H1 (cell line): ENCODE data around the gene ZNF408. TPM values are rescaled to one million over a fixed set of nuclear protein-coding genes. Genes with fewer than 3 reads are reported as not detected.

Source experiments
- CTCF ChIA-PET: fragments of 300-600 bp; sonication (Branson Sonifier 250); formaldehyde crosslinking; loops from one replicate; lab custom pipeline; 2021; ENCODE audit not compliant: partially characterized antibody; lab: Charles Lee
- POLR2A ChIA-PET: fragments of 300-600 bp; sonication (Branson Sonifier 250); formaldehyde crosslinking; loops from one replicate; lab custom pipeline; 2021; ENCODE audit warnings: inconsistent platforms; ENCODE audit not compliant: partially characterized antibody; lab: Charles Lee
- DNase-seq, 2 experiments: peaks; one replicate each; pipeline versions ENCODE4 v3.0.0 to v3.0.0-alpha.2; 2010 to 2022; ENCODE audit warnings: low spot score in 2 of 2, low read depth in 1 of 2, mixed read lengths in 1 of 2
- FAIRE-seq: peaks from 2 replicates; lab custom pipeline; 2011; peaks lifted over from hg19 to GRCh38; lab: Jason Lieb, UNC
- H2AFZ ChIP-seq: 2 replicates; pipeline ENCODE4 v1.8.1; 2012; ENCODE audit warnings: low read length, inconsistent platforms
- H2AK5ac ChIP-seq: 2 replicates; pipeline ENCODE4 v1.6.1; 2013; ENCODE audit warnings: low read depth, low read length
- H2BK120ac ChIP-seq: replicated peaks from 2 replicates; pipeline ENCODE3; 2013; ENCODE audit warnings: low read depth, low read length, inconsistent platforms
- H2BK12ac ChIP-seq: 2 replicates; pipeline ENCODE4 v1.6.1; 2013; ENCODE audit warnings: low read depth, low read length
- H2BK15ac ChIP-seq: 2 replicates; pipeline ENCODE4 v1.6.1; 2013; ENCODE audit warnings: low read length
- H2BK20ac ChIP-seq: 2 replicates; pipeline ENCODE4 v1.6.1; 2013; ENCODE audit warnings: low read length
- H2BK5ac ChIP-seq: 2 replicates; pipeline ENCODE4 v1.6.1; 2013; ENCODE audit warnings: low read depth, low read length
- H3K14ac ChIP-seq: 2 replicates; pipeline ENCODE4 v1.6.1; 2013; ENCODE audit warnings: inconsistent platforms; ENCODE audit not compliant: insufficient read length
- H3K18ac ChIP-seq: 2 replicates; pipeline ENCODE4 v1.6.1; 2013; ENCODE audit warnings: low read length; ENCODE audit errors: extremely low read depth
- H3K23ac ChIP-seq: 2 replicates; pipeline ENCODE4 v1.6.1; 2013; ENCODE audit warnings: inconsistent platforms; ENCODE audit not compliant: insufficient read length
- H3K23me2 ChIP-seq: 2 replicates; pipeline ENCODE4 v1.6.1; 2013; ENCODE audit warnings: low read depth, low read length
- H3K27ac ChIP-seq: 2 replicates; pipeline ENCODE4 v1.6.1; 2011; ENCODE audit warnings: low read depth, low read length, inconsistent platforms
- H3K27me3 ChIP-seq, 4 experiments: replicated peaks in 1 of 4; 1 replicate in 1 of 4; 2 replicates in 3 of 4; pipeline versions ENCODE4 v1.6.1 to v1.8.1; 2011 to 2013; ENCODE audit warnings: low read length in 3 of 4, mild to moderate bottlenecking in 3 of 4, inconsistent platforms in 2 of 4, mixed read lengths in 2 of 4, moderate library complexity in 1 of 4; ENCODE audit not compliant: control insufficient read depth in 3 of 4, insufficient read depth in 3 of 4; ENCODE audit errors: extremely low read depth in 1 of 4
- H3K36me3 ChIP-seq, 4 experiments: 2 replicates each; pipeline versions ENCODE4 v1.6.1 to v1.8.1; 2011 to 2013; ENCODE audit warnings: mild to moderate bottlenecking in 4 of 4, low read length in 3 of 4, moderate library complexity in 2 of 4, control low read depth in 1 of 4, inconsistent platforms in 1 of 4; ENCODE audit not compliant: insufficient read depth in 4 of 4, control insufficient read depth in 2 of 4
- H3K4ac ChIP-seq: replicated peaks from 2 replicates; pipeline ENCODE3; 2013; ENCODE audit warnings: low read length, low read depth, mixed read lengths, inconsistent platforms; ENCODE audit not compliant: insufficient read length
- H3K4me1 ChIP-seq, 4 experiments: replicated peaks in 1 of 4; 1 replicate in 1 of 4; 2 replicates in 3 of 4; pipeline versions ENCODE4 v1.6.1 to v1.8.1; 2011 to 2013; ENCODE audit warnings: low read length in 3 of 4, inconsistent platforms in 2 of 4, mixed read lengths in 1 of 4; ENCODE audit not compliant: insufficient read depth in 4 of 4, control insufficient read depth in 3 of 4
- H3K4me2 ChIP-seq, 2 experiments: 2 replicates each; pipeline versions ENCODE4 v1.6.1 to v1.8.1; 2011 to 2013; ENCODE audit warnings: low read depth in 2 of 2, low read length in 2 of 2, control low read depth in 1 of 2, inconsistent platforms in 1 of 2, mild to moderate bottlenecking in 1 of 2; ENCODE audit not compliant: insufficient read depth in 1 of 2
- H3K4me3 ChIP-seq, 4 experiments: fragments of 200-600, 300-600 bp in 1 of 4; sonication (generic), shearing (Covaris generic), sonication (Bioruptor Twin) in 1 of 4; 2 replicates each; pipeline versions ENCODE4 v1.5.1 to v1.8.1; 2011 to 2016; ENCODE audit warnings: low read length in 4 of 4, low read depth in 3 of 4, control low read depth in 2 of 4, inconsistent platforms in 2 of 4, mild to moderate bottlenecking in 2 of 4, mixed read lengths in 1 of 4, moderate library complexity in 1 of 4; ENCODE audit not compliant: insufficient read depth in 2 of 4; ENCODE audit errors: extremely low read depth in 1 of 4
- H3K56ac ChIP-seq: replicated peaks from 2 replicates; pipeline ENCODE3; 2013; ENCODE audit warnings: low read depth, mild to moderate bottlenecking, mixed read lengths, low read length, inconsistent platforms; ENCODE audit not compliant: insufficient read length
- H3K79me1 ChIP-seq: 2 replicates; pipeline ENCODE4 v1.6.1; 2013; ENCODE audit warnings: low read depth, low read length, control low read depth
- H3K79me2 ChIP-seq, 2 experiments: 2 replicates each; pipeline versions ENCODE4 v1.6.1 to v1.8.1; 2012 to 2013; ENCODE audit warnings: low read length in 2 of 2, mild to moderate bottlenecking in 2 of 2, inconsistent platforms in 1 of 2; ENCODE audit not compliant: insufficient read depth in 2 of 2, control insufficient read depth in 1 of 2
- H3K9ac ChIP-seq, 4 experiments: replicated peaks in 1 of 4; 1 replicate in 1 of 4; 2 replicates in 3 of 4; pipeline versions ENCODE4 v1.6.1 to v1.8.1; 2011 to 2013; ENCODE audit warnings: low read depth in 3 of 4, low read length in 3 of 4, control low read depth in 2 of 4, mild to moderate bottlenecking in 2 of 4, moderate library complexity in 2 of 4, inconsistent platforms in 1 of 4; ENCODE audit errors: extremely low read depth in 1 of 4
- H3K9me3 ChIP-seq, 2 experiments: 2 replicates each; pipeline versions ENCODE4 v1.6.1 to v1.8.1; 2012 to 2013; ENCODE audit warnings: mild to moderate bottlenecking in 2 of 2, moderate library complexity in 2 of 2, control low read depth in 1 of 2, inconsistent platforms in 1 of 2, low read depth in 1 of 2, low read length in 1 of 2, mixed read lengths in 1 of 2; ENCODE audit not compliant: insufficient read depth in 2 of 2
- H4K20me1 ChIP-seq, 2 experiments: replicated peaks in 1 of 2; 2 replicates each; pipeline versions ENCODE3 to v1.8.1; 2011 to 2013; ENCODE audit warnings: inconsistent platforms in 2 of 2, low read length in 2 of 2, mild to moderate bottlenecking in 1 of 2; ENCODE audit not compliant: insufficient read depth in 2 of 2, control insufficient read depth in 1 of 2
- H4K5ac ChIP-seq: 2 replicates; pipeline ENCODE4 v1.6.1; 2013; ENCODE audit warnings: low read length, low read depth, mixed read lengths, inconsistent platforms; ENCODE audit not compliant: insufficient read length
- H4K8ac ChIP-seq: 2 replicates; pipeline ENCODE4 v1.8.0; 2013; ENCODE audit warnings: mild to moderate bottlenecking, moderate library complexity, low read length, inconsistent platforms; ENCODE audit not compliant: insufficient read depth; ENCODE audit errors: extremely low read depth
- H4K91ac ChIP-seq: replicated peaks from 2 replicates; pipeline ENCODE3; 2013; ENCODE audit warnings: low read length, mixed read lengths, inconsistent platforms; ENCODE audit not compliant: insufficient read length
- CHD1 ChIP-seq: IDR thresholded peaks from 2 replicates; pipeline ENCODE4 v1.6.1; 2012; ENCODE audit warnings: low read depth, low read length, improper control_type of control experiment
- RAD21 ChIP-seq, 2 experiments: IDR thresholded peaks in 1 of 2; conservative IDR thresholded peaks in 1 of 2; 2 replicates each; pipeline ENCODE4 v1.6.1; 2011; ENCODE audit warnings: low read depth in 2 of 2, low read length in 2 of 2, improper control_type of control experiment in 1 of 2, inconsistent platforms in 1 of 2, mild to moderate bottlenecking in 1 of 2, moderate library complexity in 1 of 2
- SP2 ChIP-seq: IDR thresholded peaks from 2 replicates; pipeline ENCODE4 v1.6.1; 2012; ENCODE audit warnings: mild to moderate bottlenecking, low read length, inconsistent platforms
- SUZ12 ChIP-seq: fragments of 200-600 bp; sonication (generic); IDR thresholded peaks from 2 replicates; pipeline ENCODE4 v1.6.1; 2012; ENCODE audit warnings: mild to moderate bottlenecking, inconsistent platforms, low read length, moderate library complexity, mixed read lengths
- WGBS, 2 experiments: shearing (Covaris generic) in 1 of 2; methylation state at CpG; one replicate each; pipeline versions ENCODE4 v1.1.6 to v1.1.7; 2013 to 2015; ENCODE audit warnings: low lambda C conversion rate in 2 of 2, mixed read lengths in 2 of 2, inconsistent platforms in 1 of 2, low coverage in 1 of 2, missing lambda C conversion rate in 1 of 2; ENCODE audit not compliant: insufficient replicate concordance in 2 of 2, insufficient coverage in 1 of 2, insufficient read length in 1 of 2; ENCODE audit errors: extremely low coverage in 1 of 2, missing lambda C conversion rate in 1 of 2; 5-methylcytosine and 5-hydroxymethylcytosine counted together
- polyA plus RNA-seq, 7 experiments: library from polyadenylated mRNA; depleted of rRNA in 3 of 7; stranded (reverse) in 5 of 7; unstranded in 2 of 7; fragments of >200 nt in 5 of 7; fragments of 200-250 nt in 2 of 7; gene quantifications; 1 replicate in 5 of 7; 2 replicates in 1 of 7; 4 replicates in 1 of 7; pipeline versions ENCODE4 v1.2.1 to v1.2.3, GENCODE V29; 2011 to 2013; ENCODE audit warnings: missing spikeins in 2 of 7, mixed read lengths in 2 of 7
- total RNA-seq: library from RNA; stranded (reverse); fragmentation: NEBNext Ultra II Directional; extraction: Animal tissue kit (Norgen Biotek cat#: 25700); gene quantifications from 2 replicates; pipeline ENCODE4 v1.2.1, GENCODE V29; 2021
- TF ChIP-seq, protein P1 (sequence below): IDR thresholded peaks from 2 replicates; pipeline ENCODE4 v1.6.1; 2012; ENCODE audit warnings: inconsistent platforms

The ZNF408 gene
- total and polyA plus RNA-seq, 2 of the 8 experiments (the other 6 are each of a cell fraction or from before 2014, with no cell fraction given): 10.7 to 11.0 TPM

GRCh38 chr11:46671958-46672315 is 28.9 kb upstream of the ZNF408 start:
- Histone ChIP-seq H3K79me2 (no peaks in the 10 kb centered on the region), H2BK5ac (no peak overlapping the region), H3K27ac (no peak overlapping the region), H2AFZ (no peak overlapping the region), H2BK15ac (no peak overlapping the region), H2BK20ac (no peak overlapping the region), H2BK12ac (no peak overlapping the region), H3K4me3 (no peak overlapping the region), H2AK5ac (no peak overlapping the region), H3K14ac (no peak overlapping the region), H3K79me1 (no peaks in the 10 kb centered on the region), H3K36me3 (peaks cover 14 to 43% (median 37%) of the 10 kb centered on the region in 4 experiments; a peak in 7 of 8 replicates), H4K5ac (no peak overlapping the region), H3K23me2 (no peaks in the 10 kb centered on the region), H4K91ac (no peak overlapping the region), H4K20me1 (peaks cover 1 to 2% of the 10 kb centered on the region in 2 experiments), H3K9ac (no peak overlapping the region), H3K56ac (no peak overlapping the region), H3K9me3 (no peaks in the 10 kb centered on the region)
- DNase-seq (no peak), FAIRE-seq (no peak)
- 94% methylated on average over 10 of the region's 10 CpGs; no CpG with 5 or more reads in 1 of the 2 experiments for WGBS, 2 experiments
- CTCF ChIA-PET: interaction anchor here (1.0 to 1.5 kb wide), 4 partner anchors 9 to 262 kb away, joined by 3 read pairs; no protein-coding TSS in a partner anchor
- TF ChIP-seq, protein P1, sequence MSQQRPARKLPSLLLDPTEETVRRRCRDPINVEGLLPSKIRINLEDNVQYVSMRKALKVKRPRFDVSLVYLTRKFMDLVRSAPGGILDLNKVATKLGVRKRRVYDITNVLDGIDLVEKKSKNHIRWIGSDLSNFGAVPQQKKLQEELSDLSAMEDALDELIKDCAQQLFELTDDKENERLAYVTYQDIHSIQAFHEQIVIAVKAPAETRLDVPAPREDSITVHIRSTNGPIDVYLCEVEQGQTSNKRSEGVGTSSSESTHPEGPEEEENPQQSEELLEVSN: no peak
- TF ChIP-seq RAD21 (IDR thresholded peaks at IDR 0.05 in 1 of 2, conservative IDR thresholded peaks at IDR 0.05 in 1 of 2; ENCODE audit: low read depth in 2 of 2, low read length in 2 of 2): no peak
- no peak for TF ChIP-seq SUZ12
- no peak for TF ChIP-seq SP2
- TF ChIP-seq CHD1: no peak
- TF ChIP-seq, all 59 proteins: peak for 0
- Histone ChIP-seq H3K4me2 (no peak overlapping the region), H3K18ac (no peak overlapping the region), H2BK120ac (no peak overlapping the region), H4K8ac (no peak overlapping the region), H3K4ac (no peak overlapping the region), H3K4me1 (peaks cover 3 to 19% (median 7%) of the 10 kb centered on the region in 4 experiments), H3K23ac (no peak overlapping the region), H3K27me3 (no peaks in the 10 kb centered on the region)
- POLR2A ChIA-PET: interaction anchor here (1.0 to 2.2 kb wide), 6 partner anchors 12 to 78 kb away, joined by 3 to 5 read pairs (median 4); partner anchors contain the start of gene AMBRA1
